ENCODE data around the gene PPM1G. TPM values are rescaled to one million over a fixed set of nuclear protein-coding genes. Genes with fewer than 3 reads are reported as not detected.
"Not testable (repeated sequence)": the region's sequence is repeated elsewhere in the genome, so short reads cannot be mapped to it uniquely, and the experiment has no call there.

PPM1G gene
- total RNA-seq, 1 donor from 2014 or later: 24.7 TPM

DNA sequence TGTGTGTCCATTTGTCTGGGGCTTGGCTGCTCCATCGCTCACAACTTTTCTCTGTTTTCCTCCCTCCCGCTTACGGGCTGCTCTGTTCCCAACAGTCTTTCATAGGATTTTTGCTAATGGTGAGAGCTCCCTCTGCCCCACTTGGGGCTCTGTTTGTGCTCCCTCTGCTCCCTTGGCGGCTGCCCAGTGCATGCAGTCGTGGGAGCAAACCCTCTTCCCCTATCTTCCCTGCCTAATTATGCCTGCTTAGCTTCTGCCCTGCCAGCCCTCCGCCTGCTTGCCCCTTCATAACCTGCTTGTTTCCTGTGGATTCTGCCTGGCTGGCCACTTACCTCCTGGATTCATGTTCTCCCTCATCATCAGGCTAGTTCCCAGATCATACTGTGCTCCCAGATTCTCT lies 26.2 kb upstream of the PPM1G start:
- Histone ChIP-seq H3K9me3 (no peaks in the 10 kb centered on the region), H3K27me3 (no peaks in the 10 kb centered on the region), H3K36me3 (peaks cover 74 to 75% of the 10 kb centered on the region in 2 donors), H3K27ac (no peak overlapping the region), H3K4me1 (peaks cover 9 to 11% of the 10 kb centered on the region in 2 donors), H3K4me3 (no peak overlapping the region)
- intact Hi-C loops (cut with DNase I): no loop called here
- no peak for DNase-seq (ENCODE audit: low spot score in 2 of 2)
- TF ChIP-seq, protein P1, sequence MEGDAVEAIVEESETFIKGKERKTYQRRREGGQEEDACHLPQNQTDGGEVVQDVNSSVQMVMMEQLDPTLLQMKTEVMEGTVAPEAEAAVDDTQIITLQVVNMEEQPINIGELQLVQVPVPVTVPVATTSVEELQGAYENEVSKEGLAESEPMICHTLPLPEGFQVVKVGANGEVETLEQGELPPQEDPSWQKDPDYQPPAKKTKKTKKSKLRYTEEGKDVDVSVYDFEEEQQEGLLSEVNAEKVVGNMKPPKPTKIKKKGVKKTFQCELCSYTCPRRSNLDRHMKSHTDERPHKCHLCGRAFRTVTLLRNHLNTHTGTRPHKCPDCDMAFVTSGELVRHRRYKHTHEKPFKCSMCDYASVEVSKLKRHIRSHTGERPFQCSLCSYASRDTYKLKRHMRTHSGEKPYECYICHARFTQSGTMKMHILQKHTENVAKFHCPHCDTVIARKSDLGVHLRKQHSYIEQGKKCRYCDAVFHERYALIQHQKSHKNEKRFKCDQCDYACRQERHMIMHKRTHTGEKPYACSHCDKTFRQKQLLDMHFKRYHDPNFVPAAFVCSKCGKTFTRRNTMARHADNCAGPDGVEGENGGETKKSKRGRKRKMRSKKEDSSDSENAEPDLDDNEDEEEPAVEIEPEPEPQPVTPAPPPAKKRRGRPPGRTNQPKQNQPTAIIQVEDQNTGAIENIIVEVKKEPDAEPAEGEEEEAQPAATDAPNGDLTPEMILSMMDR (IDR thresholded peaks at IDR 0.05): no peak

DNA sequence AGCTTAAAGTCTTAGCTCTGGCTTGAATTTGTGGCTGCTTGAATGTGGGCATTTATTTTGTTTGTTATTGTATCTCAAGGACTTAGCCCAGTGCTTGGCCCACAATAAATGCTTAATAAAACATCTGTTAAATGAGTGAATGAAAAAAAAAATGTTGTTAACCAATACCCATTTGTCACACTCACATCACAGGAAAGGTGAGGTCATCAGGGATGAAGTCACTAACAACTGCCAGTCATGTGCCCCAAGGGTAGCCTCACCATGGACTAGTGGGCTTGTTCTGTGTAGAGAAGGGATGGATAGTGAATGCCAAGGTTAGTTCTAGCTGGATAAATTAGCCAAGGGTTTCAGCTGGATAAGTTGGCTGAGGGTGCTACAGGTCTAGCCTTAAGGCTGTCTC lies 22.0 kb upstream of the PPM1G start:
- Histone ChIP-seq H3K4me3 (peak overlapping the region in 1 of 2 donors; percentile 98), H3K27me3 (no peaks in the 10 kb centered on the region), H3K4me1 (peaks cover 16 to 22% of the 10 kb centered on the region in 2 donors), H3K9me3 (no peaks in the 10 kb centered on the region), H3K36me3 (peaks cover 33% of the 10 kb centered on the region in 2 donors), H3K27ac (peak overlapping the region in 1 of 2 donors; percentile 99)
- no peak for DNase-seq (ENCODE audit: low spot score in 2 of 2)
- TF ChIP-seq, protein P1 (IDR thresholded peaks at IDR 0.05): no peak
- intact Hi-C loops (cut with DNase I): no loop called here

DNA sequence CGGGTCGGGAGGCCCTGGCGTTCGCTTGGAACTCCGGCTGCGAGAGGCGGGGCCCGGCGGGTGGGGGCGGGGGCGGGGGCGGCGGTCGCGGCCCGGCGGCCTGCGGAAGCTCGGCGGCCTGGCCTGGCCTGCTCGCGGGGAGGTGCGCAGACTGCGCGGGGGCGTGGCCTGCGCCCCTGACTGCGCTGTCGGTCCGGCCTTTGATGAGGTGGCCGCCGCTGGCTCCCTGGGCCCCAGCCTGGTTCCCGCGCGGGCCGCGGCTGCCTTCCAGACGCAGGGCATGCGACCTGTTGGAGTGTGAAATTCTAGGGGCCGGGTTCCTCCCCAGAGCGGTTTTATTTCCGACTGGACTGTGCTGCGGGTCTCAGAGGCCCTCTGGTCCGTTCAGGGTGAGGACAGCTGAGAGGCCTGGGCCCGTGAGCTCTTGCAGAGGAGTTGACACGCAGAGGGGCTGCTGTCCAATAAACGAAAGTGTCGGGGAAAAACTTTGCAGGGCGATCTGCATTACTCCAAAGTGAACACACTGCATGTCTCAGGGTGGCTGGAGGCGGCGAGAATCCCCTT lies 19.7 kb upstream of the PPM1G start:
- Histone ChIP-seq H3K27me3 (no peaks in the 10 kb centered on the region), H3K36me3 (peaks cover 10% of the 10 kb centered on the region in 2 donors), H3K27ac (peak overlapping the region; percentile 95 to 99), H3K4me3 (peak overlapping the region; percentile 93 to 98), H3K4me1 (peaks cover 16 to 22% of the 10 kb centered on the region in 2 donors), H3K9me3 (no peaks in the 10 kb centered on the region)
- TF ChIP-seq, protein P1 (IDR thresholded peaks at IDR 0.05): no peak
- DNase-seq (ENCODE audit: low spot score in 2 of 2): peak in 1 of 2 donors; percentile 89
- intact Hi-C loops (cut with DNase I): loop anchor here (1.0 to 2.0 kb wide), 7 partner anchors 20 to 154 kb away; partner anchors contain the start of genes EIF2B4, IFT172, MPV17 and PPM1G

DNA sequence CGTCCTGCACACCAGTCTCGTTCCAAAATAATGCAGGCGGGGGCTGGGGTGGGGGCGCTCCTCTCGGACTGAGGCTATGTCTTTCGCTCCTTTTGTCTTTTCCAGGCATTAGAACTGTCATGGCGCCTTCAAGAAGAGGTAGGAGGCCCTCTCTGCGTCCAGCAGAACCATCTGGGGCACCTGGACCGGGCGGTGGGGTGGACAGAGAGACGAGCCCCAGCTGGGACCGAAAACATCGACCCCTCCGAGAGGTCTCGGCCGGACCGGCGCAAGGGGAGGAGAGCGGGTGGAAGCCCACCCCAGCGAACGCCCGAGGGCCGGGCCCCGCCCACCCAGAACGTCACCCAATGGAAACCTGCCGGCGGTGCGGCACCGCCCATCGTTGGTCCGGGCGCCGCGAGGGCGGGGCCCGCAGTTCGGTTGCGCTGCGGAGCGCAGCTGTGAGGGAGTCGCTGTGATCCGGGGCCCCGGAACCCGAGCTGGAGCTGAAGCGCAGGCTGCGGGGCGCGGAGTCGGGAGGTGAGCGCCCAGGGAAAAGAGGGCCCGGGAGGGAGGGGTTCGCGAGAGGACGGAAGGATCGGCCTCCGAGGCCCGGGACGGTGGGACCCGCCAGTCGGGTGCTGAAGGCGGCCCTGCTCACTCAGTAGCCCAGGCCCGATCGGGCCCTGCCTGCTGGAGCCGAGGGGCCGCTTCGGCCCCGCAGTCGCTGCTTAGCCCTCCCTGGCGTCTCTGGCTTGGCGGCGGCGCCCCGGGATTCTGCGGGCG lies 19.0 kb upstream of the PPM1G start, which contains the start of gene NRBP1:
Gene NRBP1, plus strand, starts transcription at position 419 of the 765 bp plus-strand sequence. CDS start 4,643 bp downstream, outside the sequence.
- H3K27me3 ChIP-seq: no peaks in the 10 kb centered on the region
- DNase-seq (ENCODE audit: low spot score in 2 of 2): peak; percentile 58 to 93
- TF ChIP-seq, protein P1 (IDR thresholded peaks at IDR 0.05): no peak
- peak within 1 kb of the TSS; percentile 93 to 98 for H3K4me3 ChIP-seq
- no peaks in the 10 kb centered on the region for H3K9me3 ChIP-seq
- peaks cover 16 to 22% of the 10 kb centered on the region in 2 donors for H3K4me1 ChIP-seq
- peaks cover 3% of the 10 kb centered on the region in 2 donors for H3K36me3 ChIP-seq
- H3K27ac ChIP-seq: peak within 1 kb of the TSS; percentile 95 to 99
- intact Hi-C loops (cut with DNase I): loop anchor here (1.0 to 2.0 kb wide), 6 partner anchors 19 to 154 kb away; partner anchors contain the start of genes IFT172, MPV17, PPM1G and ZNF512

DNA sequence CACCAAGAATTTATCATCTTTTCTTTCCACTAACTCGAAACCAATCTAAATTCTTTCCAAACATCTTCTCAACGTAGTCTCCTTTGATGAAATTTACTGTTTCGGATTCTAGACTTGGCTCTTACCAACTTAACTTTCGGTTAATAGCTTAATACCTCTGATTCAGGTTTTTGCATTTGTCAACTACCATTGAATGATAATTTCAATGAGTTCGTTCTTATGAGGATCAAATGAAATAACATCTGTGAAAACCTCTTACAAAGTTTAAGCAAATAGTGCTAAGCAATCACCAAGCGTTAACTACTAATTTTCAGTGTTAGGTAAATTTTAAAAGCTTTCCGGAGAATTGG lies 18.4 kb upstream of the PPM1G start:
- intact Hi-C loops (cut with DNase I): loop anchor here (1.0 to 2.0 kb wide), 6 partner anchors 19 to 155 kb away; partner anchors contain the start of genes IFT172, MPV17, PPM1G and ZNF512
- H3K27ac ChIP-seq: peak overlapping the region; percentile 95 to 99
- H3K4me1 ChIP-seq: peaks cover 16 to 22% of the 10 kb centered on the region in 2 donors
- no peaks in the 10 kb centered on the region for H3K36me3 ChIP-seq
- H3K9me3 ChIP-seq: no peaks in the 10 kb centered on the region
- DNase-seq (ENCODE audit: low spot score in 2 of 2): no peak
- H3K4me3 ChIP-seq: peak overlapping the region; percentile 93 to 98
- H3K27me3 ChIP-seq: no peaks in the 10 kb centered on the region
- TF ChIP-seq, protein P1 (IDR thresholded peaks at IDR 0.05): no peak

DNA sequence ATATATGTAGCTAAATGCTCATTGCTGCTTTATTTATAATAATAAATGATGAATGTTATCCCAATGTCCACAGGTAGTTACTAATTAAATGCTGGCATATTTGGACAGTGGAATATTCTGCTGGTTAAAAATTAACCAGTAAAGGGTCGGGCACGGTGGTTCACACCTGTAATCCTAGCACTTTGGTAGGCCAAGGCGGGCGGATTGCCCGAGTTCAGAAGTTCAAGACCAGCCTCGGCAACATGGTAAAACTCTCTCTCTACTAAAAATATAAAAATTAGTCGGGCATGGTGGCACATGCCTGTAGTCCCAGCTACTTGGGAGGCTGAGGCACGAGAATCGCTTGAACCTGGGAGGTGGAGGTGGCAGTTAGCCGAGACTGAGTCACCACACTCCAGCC lies 15.6 kb upstream of the PPM1G start:
- H3K36me3 ChIP-seq; H3K9me3 ChIP-seq; H3K27me3 ChIP-seq; H3K27ac ChIP-seq; intact Hi-C loops (cut with DNase I); H3K4me3 ChIP-seq; H3K4me1 ChIP-seq: not testable (repeated sequence)
- peak in 1 of 2 donors; percentile 18 for DNase-seq (ENCODE audit: low spot score in 2 of 2)

All from ascending aorta (tissue), 2 donors.